IMR-90 (cell line): Measurements from ENCODE around the gene CARS2.

Experiments used
- CEBPB ChIP-seq: IDR thresholded peaks from 2 replicates; pipeline ENCODE4 v1.6.1; 2012; ENCODE audit warnings: low read depth, low read length, improper control_type of control experiment
- CHD1 ChIP-seq: IDR thresholded peaks from 2 replicates; pipeline ENCODE4 v1.6.1; 2012; ENCODE audit warnings: low read depth, low read length, improper control_type of control experiment
- FOS ChIP-seq: fragments of 150-350 bp; IDR thresholded peaks from 2 replicates; pipeline ENCODE4 v1.6.1; 2016; ENCODE audit warnings: low read depth, low read length
- MAZ ChIP-seq: IDR thresholded peaks from 2 replicates; pipeline ENCODE4 v1.6.1; 2012; ENCODE audit warnings: low read depth, mild to moderate bottlenecking, low read length, improper control_type of control experiment, moderate library complexity, borderline replicate concordance
- POLR2A ChIP-seq: IDR thresholded peaks from 2 replicates; pipeline ENCODE4 v1.6.1; 2012; ENCODE audit warnings: mild to moderate bottlenecking, low read depth, low read length
- RAD21 ChIP-seq: IDR thresholded peaks from 2 replicates; pipeline ENCODE4 v1.6.1; 2012; ENCODE audit warnings: low read length, improper control_type of control experiment
- RCOR1 ChIP-seq: IDR thresholded peaks from 2 replicates; pipeline ENCODE4 v1.6.1; 2012; ENCODE audit warnings: mild to moderate bottlenecking, low read length, improper control_type of control experiment; ENCODE audit not compliant: insufficient replicate concordance
- RFX5 ChIP-seq: IDR thresholded peaks from 2 replicates; pipeline ENCODE4 v1.8.0; 2012; ENCODE audit warnings: low read depth, mild to moderate bottlenecking, low read length, moderate library complexity
- SMC3 ChIP-seq: fragments of 150-350 bp; IDR thresholded peaks from 2 replicates; pipeline ENCODE4 v1.6.1; 2016; ENCODE audit warnings: low read depth, mild to moderate bottlenecking, antibody characterized with exemption, low read length, moderate library complexity
- TF ChIP-seq, protein P1 (sequence below): conservative IDR thresholded peaks from 2 replicates; pipeline ENCODE4 v1.5.1; 2012; ENCODE audit warnings: mild to moderate bottlenecking, low read depth, low read length, improper control_type of control experiment
- TF ChIP-seq, protein P2 (sequence below): fragments of 150-350 bp; IDR thresholded peaks from 2 replicates; pipeline ENCODE4 v1.6.1; 2017; ENCODE audit warnings: mild to moderate bottlenecking, antibody characterized with exemption, low read length, low read depth
- TF ChIP-seq, protein P3 (sequence below): fragments of 150-350 bp; IDR thresholded peaks from 2 replicates; pipeline ENCODE4 v1.6.1; 2016; ENCODE audit warnings: low read depth, mild to moderate bottlenecking, low read length, moderate library complexity, borderline replicate concordance

DNA sequence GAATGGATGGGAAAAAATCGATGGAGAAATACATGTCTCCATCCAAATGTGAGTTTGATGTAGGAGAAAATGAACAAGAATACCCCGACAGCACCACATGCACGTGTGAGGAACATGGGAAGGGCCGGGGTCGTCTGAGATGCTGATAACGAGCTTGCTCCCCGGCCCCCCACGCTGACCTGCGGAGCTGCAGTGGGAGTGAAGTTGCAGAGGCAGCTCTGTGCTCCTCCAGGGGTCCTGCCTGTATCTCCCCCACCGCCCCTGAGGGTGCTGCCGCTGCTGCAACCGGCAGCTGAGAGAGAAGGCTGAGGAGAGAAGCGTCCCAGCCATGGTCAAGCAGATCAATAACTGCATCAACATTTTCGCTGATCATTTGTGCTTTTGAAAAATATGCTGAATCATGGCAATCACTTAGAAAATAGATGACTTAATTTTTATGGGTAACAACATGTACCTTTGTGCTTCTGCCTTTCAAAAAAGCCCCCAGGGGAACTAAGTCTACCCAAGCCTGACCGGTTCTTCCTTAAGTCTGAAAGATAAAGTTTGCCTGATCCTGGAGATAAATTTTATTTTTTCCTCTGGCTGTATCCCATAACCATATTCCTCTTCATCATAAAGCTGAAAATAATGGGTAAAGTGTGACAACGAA is 108.8 kb downstream of the CARS2 start:
- TF ChIP-seq, protein P1, sequence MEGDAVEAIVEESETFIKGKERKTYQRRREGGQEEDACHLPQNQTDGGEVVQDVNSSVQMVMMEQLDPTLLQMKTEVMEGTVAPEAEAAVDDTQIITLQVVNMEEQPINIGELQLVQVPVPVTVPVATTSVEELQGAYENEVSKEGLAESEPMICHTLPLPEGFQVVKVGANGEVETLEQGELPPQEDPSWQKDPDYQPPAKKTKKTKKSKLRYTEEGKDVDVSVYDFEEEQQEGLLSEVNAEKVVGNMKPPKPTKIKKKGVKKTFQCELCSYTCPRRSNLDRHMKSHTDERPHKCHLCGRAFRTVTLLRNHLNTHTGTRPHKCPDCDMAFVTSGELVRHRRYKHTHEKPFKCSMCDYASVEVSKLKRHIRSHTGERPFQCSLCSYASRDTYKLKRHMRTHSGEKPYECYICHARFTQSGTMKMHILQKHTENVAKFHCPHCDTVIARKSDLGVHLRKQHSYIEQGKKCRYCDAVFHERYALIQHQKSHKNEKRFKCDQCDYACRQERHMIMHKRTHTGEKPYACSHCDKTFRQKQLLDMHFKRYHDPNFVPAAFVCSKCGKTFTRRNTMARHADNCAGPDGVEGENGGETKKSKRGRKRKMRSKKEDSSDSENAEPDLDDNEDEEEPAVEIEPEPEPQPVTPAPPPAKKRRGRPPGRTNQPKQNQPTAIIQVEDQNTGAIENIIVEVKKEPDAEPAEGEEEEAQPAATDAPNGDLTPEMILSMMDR, result no peak
- TF ChIP-seq RFX5 (no peak), RAD21 (no peak), POLR2A (no peak), SMC3 (no peak), RCOR1 (no peak), MAZ (no peak), FOS (no peak), CEBPB (no peak), CHD1 (no peak)
- TF ChIP-seq, protein P2, sequence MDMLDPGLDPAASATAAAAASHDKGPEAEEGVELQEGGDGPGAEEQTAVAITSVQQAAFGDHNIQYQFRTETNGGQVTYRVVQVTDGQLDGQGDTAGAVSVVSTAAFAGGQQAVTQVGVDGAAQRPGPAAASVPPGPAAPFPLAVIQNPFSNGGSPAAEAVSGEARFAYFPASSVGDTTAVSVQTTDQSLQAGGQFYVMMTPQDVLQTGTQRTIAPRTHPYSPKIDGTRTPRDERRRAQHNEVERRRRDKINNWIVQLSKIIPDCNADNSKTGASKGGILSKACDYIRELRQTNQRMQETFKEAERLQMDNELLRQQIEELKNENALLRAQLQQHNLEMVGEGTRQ, result no peak
- TF ChIP-seq, protein P3, sequence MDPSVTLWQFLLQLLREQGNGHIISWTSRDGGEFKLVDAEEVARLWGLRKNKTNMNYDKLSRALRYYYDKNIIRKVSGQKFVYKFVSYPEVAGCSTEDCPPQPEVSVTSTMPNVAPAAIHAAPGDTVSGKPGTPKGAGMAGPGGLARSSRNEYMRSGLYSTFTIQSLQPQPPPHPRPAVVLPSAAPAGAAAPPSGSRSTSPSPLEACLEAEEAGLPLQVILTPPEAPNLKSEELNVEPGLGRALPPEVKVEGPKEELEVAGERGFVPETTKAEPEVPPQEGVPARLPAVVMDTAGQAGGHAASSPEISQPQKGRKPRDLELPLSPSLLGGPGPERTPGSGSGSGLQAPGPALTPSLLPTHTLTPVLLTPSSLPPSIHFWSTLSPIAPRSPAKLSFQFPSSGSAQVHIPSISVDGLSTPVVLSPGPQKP, result no peak
